Testis (tissue), 3 donors: Measurements from ENCODE around the gene DDX39B. TPM values are rescaled to one million over a fixed set of nuclear protein-coding genes. Genes with fewer than 3 reads are reported as not detected.

Experiments used
- DNase-seq: peaks from one replicate; pipeline ENCODE4 v3.0.0-alpha.2; 2019
- H3K27ac ChIP-seq, 2 donors: fragments of 200-600 bp; sonication (generic); one replicate each; pipeline ENCODE4 v1.5.1; 2019
- H3K27me3 ChIP-seq: fragments of 200-600 bp; sonication (generic); one replicate; pipeline ENCODE4 v1.5.1; 2019
- H3K36me3 ChIP-seq: fragments of 200-600 bp; sonication (generic); one replicate; pipeline ENCODE4 v1.5.1; 2017; ENCODE audit warnings: low read depth; ENCODE audit errors: missing control alignments
- H3K4me1 ChIP-seq: fragments of 200-600 bp; sonication (generic); one replicate; pipeline ENCODE4 v1.5.1; 2019
- H3K4me3 ChIP-seq, 2 donors: fragments of 200-600 bp; sonication (generic); one replicate each; pipeline ENCODE4 v1.5.1; 2017 to 2019
- H3K9me3 ChIP-seq: fragments of 200-600 bp; sonication (generic); one replicate; pipeline ENCODE4 v1.5.1; 2017
- POLR2A ChIP-seq: fragments of 450-650 bp; IDR thresholded peaks from one replicate; pipeline ENCODE4 v1.6.1; 2017; ENCODE audit warnings: antibody characterized with exemption, mild to moderate bottlenecking, moderate library complexity
- WGBS, 2 donors: methylation state at CpG; one replicate each; pipeline ENCODE4 v1.1.5; 2018; 5-methylcytosine and 5-hydroxymethylcytosine counted together
- intact Hi-C: fragments of 100-400 bp; cut with DNase I; formaldehyde crosslinking; loops from one replicate; pipeline ENCODE4 v1.15.1; 2023; ENCODE audit warnings: low total_unique reads
- polyA plus RNA-seq: library from polyadenylated mRNA; stranded (reverse); fragments of 350-450 nt; fragmentation: Illumina TruSeq; extraction: RNeasy Lipid Tissue Mini Kit (QIAGEN cat#74804); gene quantifications from one replicate; pipeline ENCODE4 v1.2.3, GENCODE V29; 2014; ENCODE audit warnings: low read depth, low replicate concordance; ENCODE audit not compliant: insufficient read depth
- total RNA-seq, 2 donors: library from RNA; depleted of rRNA; stranded (reverse); fragments of >200 nt; gene quantifications; one replicate each; pipeline ENCODE4 v1.2.3, GENCODE V29; 2016
- TF ChIP-seq, protein P1 (sequence below), 3 experiments: fragments of 450-650 bp in 2 of 3; fragments of 200-600 bp in 1 of 3; sonication (generic) in 1 of 3; IDR thresholded peaks; one replicate each; pipeline ENCODE4 v1.5.1; 2016 to 2019; ENCODE audit warnings: antibody characterized with exemption in 3 of 3, mild to moderate bottlenecking in 2 of 3, moderate library complexity in 1 of 3

Gene DDX39B
- total and polyA plus RNA-seq, 3 donors from 2014 or later, result 250 to 360 (median 312) TPM

DNA sequence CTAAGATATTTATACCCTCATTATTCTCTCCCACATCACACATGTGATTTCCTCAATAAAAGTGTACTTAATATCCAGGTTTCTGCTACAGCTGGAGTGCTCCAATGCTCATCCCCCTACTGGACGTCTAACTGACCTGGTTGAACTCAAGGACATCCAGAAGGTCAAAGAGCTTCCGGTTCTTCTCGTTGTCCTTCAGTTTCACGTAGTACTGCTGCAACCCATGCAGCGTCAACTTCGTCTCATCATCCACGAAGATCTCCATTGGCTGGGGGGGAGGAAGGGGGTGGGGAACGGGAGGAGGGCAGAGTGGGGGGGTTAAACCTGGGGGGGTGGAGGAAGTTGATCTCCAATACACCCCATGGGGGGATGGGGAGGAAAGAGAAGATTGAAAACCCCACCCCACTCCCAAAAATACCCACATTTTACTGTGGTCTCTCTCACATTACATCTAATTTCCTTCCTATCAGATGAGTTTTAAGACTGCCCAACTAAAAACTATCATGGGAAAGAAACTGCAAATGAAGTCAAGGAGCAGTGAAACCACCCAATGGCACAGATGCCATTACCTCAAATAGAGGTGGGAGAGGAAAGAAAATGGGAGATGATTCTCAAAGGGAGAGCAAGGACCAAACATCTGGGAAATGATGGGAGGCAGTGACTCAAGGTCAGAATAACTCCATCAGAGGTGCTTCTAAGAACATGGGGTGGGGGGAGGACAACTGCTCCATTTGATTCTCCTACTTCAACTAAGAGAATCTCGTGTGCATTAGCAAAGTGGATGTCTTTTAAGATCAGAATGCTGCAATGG is 9.0 kb downstream of the DDX39B start:
- Histone ChIP-seq H3K27me3 (no peaks in the 10 kb centered on the region), H3K9me3 (no peaks in the 10 kb centered on the region), H3K27ac (no peak overlapping the region), H3K4me3 (no peak overlapping the region), H3K36me3 (no peaks in the 10 kb centered on the region), H3K4me1 (no peaks in the 10 kb centered on the region)
- no peak for DNase-seq
- WGBS, 2 donors, result 38 to 54% methylated on average over 8 to 9 of the region's 9 CpGs
- intact Hi-C loops, result no loop called here
- TF ChIP-seq, protein P1, sequence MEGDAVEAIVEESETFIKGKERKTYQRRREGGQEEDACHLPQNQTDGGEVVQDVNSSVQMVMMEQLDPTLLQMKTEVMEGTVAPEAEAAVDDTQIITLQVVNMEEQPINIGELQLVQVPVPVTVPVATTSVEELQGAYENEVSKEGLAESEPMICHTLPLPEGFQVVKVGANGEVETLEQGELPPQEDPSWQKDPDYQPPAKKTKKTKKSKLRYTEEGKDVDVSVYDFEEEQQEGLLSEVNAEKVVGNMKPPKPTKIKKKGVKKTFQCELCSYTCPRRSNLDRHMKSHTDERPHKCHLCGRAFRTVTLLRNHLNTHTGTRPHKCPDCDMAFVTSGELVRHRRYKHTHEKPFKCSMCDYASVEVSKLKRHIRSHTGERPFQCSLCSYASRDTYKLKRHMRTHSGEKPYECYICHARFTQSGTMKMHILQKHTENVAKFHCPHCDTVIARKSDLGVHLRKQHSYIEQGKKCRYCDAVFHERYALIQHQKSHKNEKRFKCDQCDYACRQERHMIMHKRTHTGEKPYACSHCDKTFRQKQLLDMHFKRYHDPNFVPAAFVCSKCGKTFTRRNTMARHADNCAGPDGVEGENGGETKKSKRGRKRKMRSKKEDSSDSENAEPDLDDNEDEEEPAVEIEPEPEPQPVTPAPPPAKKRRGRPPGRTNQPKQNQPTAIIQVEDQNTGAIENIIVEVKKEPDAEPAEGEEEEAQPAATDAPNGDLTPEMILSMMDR (IDR thresholded peaks at IDR 0.05), result no peak
- no peak for TF ChIP-seq POLR2A

DNA sequence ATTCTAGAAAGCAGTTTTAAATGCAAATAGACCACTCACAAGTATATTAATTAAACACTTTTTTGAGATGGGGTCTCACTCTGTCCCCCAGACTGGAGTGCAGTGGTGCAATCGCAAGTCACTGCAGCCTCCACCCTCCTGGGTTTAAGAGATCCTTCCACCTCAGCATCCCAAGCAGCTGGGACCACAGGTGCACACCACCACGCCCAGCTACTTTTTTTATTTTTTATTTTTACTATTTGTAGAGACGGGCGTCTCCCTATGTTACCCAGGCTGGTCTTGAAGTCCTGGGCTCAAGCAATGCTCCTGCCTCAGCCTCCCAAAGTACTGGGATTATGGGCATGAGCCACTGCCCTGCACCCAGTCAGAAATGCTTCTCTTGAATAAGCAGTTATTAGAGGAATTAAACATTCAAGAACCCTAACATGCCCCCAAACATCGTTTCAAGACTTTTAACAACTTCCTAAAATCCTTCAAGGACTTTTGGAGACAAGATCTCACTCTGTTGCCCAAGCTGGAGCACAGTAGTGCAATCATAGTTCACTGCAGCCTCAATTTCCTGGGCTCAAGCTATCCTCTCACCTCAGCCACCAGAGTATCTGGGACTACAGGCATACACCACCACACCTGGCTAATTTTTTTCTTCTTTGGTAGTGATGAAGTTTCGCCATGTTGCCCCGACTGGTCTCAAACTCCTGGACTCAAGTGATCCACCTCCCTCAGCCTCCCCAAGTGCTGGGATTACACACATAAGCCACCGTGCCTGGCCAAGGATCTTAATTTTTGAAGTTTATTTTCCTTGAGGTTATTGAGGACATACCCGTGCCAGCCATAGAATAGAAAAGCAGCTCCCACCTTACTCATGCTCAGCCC is 9.8 kb downstream of the DDX39B start:
- DNase-seq, result no peak
- Histone ChIP-seq H3K27me3 (no peaks in the 10 kb centered on the region), H3K4me1 (no peaks in the 10 kb centered on the region), H3K9me3 (no peaks in the 10 kb centered on the region), H3K27ac (no peak overlapping the region), H3K4me3 (no peak overlapping the region), H3K36me3 (no peaks in the 10 kb centered on the region)
- intact Hi-C loops, result no loop called here
- 67 to 74% methylated on average over 9 of the region's 9 CpGs for WGBS, 2 donors
- TF ChIP-seq, protein P1 (IDR thresholded peaks at IDR 0.05), result no peak
- TF ChIP-seq POLR2A, result no peak

DNA sequence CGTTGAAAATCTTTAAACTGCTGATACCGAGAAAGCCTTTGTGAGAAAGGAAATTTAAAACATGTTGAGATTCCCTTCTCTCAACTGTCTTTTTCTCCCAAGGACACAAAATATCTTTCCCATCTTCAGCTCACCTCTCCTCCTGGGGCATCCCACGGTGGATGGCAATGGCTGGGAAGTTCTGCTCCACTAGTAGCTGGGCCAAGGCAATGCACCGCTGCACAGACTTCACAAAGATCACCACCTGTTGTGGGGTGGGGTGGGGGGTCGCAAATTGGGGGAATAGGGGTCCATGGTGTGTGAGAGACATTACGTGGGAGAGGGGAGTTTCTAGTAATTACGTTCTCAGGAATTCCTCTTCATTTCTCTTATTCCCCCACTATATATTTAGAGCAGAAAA is 10.6 kb downstream of the DDX39B start:
- DNase-seq, result no peak
- 83 to 85% methylated on average over 7 of the region's 7 CpGs for WGBS, 2 donors
- Histone ChIP-seq H3K27ac (no peak overlapping the region), H3K36me3 (no peaks in the 10 kb centered on the region), H3K9me3 (no peaks in the 10 kb centered on the region), H3K27me3 (no peaks in the 10 kb centered on the region), H3K4me1 (no peaks in the 10 kb centered on the region), H3K4me3 (no peak overlapping the region)
- intact Hi-C loops, result no loop called here
- no peak for TF ChIP-seq POLR2A
- TF ChIP-seq, protein P1 (IDR thresholded peaks at IDR 0.05), result no peak

DNA sequence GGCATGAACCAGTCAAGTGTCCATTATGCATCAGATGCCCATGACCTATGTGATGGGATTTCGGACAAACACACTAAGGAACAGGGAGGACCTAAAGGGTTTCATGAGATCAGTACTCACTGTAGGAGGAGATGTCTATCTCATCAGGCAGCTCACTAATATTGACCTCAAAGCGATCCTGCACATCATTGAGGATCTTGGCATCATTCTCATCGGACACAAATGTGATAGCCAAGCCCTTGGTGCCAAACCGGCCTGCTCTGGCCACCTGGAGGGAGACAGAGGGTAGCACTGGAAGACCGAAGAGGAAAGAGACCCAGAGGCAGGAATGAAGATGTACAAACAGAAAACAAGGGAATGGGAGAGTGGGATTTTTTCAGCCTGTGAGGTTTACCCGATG is 11.1 kb downstream of the DDX39B start:
- TF ChIP-seq, protein P1 (IDR thresholded peaks at IDR 0.05), result no peak
- no peak for TF ChIP-seq POLR2A
- H3K4me3 ChIP-seq, result no peak overlapping the region
- intact Hi-C loops, result no loop called here
- DNase-seq, result no peak
- no peaks in the 10 kb centered on the region for H3K4me1 ChIP-seq
- no peaks in the 10 kb centered on the region for H3K36me3 ChIP-seq
- no peaks in the 10 kb centered on the region for H3K9me3 ChIP-seq
- H3K27me3 ChIP-seq, result no peaks in the 10 kb centered on the region
- WGBS, 2 donors, result 76 to 78% methylated on average over 5 of the region's 6 CpGs
- H3K27ac ChIP-seq, result no peak overlapping the region
